PFSK-1 (cell line): ENCODE data around the gene NHSL2.

Experiments
- FOXP2 ChIP-seq: optimal IDR thresholded peaks from 2 replicates; pipeline ENCODE3; 2011; ENCODE audit warnings: borderline replicate concordance, control low read depth, inconsistent platforms; ENCODE audit not compliant: insufficient read depth; ENCODE audit errors: extremely low read length, extremely low read depth
- POLR2AphosphoS5 ChIP-seq: IDR thresholded peaks from 2 replicates; pipeline ENCODE4 v1.6.1; 2012; ENCODE audit warnings: low read depth, mild to moderate bottlenecking, control low read depth, low read length, moderate library complexity
- REST ChIP-seq, 2 experiments: IDR thresholded peaks; 2 replicates each; pipeline versions ENCODE4 v1.6.1 to v1.8.0; 2011 to 2012; ENCODE audit warnings: low read depth in 2 of 2, low read length in 2 of 2, control low read depth in 1 of 2, inconsistent platforms in 1 of 2, mild to moderate bottlenecking in 1 of 2, moderate library complexity in 1 of 2; ENCODE audit not compliant: insufficient read depth in 1 of 2
- SIN3A ChIP-seq: IDR thresholded peaks from 2 replicates; pipeline ENCODE4 v1.6.1; 2012; ENCODE audit warnings: mild to moderate bottlenecking, low read length, moderate library complexity, borderline replicate concordance; ENCODE audit not compliant: insufficient read depth
- TAF1 ChIP-seq: IDR thresholded peaks from 2 replicates; pipeline ENCODE4 v1.6.1; 2012; ENCODE audit warnings: low read length, control low read depth, borderline replicate concordance; ENCODE audit not compliant: insufficient read depth

Gene NHSL2

GRCh38 chrX:72122621-72123337 lies 212.1 kb downstream of the NHSL2 start:
- no peak for TF ChIP-seq REST (IDR thresholded peaks at IDR 0.05; ENCODE audit: insufficient read depth in 1 of 2, low read depth in 2 of 2, low read length in 2 of 2)
- no peak for TF ChIP-seq SIN3A
- TF ChIP-seq POLR2AphosphoS5, result no peak
- TF ChIP-seq TAF1, result no peak
- TF ChIP-seq FOXP2, result no peak

DNA sequence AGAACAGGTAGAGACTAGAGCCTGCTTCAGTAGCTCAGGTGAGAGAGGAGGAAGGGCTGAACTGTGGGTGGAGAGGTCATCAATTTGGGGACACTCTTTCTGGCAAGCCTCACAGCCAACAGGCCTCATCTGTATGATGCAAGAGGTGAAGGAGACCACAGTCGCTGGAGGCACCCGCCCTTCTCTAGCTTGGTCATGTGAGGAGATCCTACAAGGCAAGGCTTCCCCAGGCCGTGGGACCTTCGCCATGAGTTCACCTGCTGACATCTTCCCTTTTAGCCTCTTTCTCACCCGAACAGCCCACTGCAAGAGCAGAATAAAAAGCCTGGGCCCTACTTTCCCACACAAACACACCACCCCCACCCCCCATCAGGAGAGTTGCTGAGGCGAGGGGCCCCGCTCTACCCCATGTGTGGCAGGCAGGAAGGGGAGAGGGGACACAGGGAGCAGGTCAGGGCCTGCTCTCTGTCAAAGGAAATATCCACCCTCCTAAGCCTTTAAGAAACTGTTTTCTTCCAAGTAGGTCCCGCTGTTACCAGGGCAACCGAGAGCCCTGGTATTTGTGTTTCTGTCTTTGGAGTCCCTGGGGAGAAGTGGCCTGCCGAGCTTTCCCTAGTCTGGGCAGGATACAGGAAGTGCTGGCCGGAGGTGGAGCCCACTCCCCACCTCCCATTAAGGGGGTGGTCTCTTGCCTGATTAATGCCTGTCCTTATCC lies 213.0 kb downstream of the NHSL2 start:
- no peak for TF ChIP-seq REST (IDR thresholded peaks at IDR 0.05; ENCODE audit: insufficient read depth in 1 of 2, low read depth in 2 of 2, low read length in 2 of 2)
- no peak for TF ChIP-seq SIN3A
- no peak for TF ChIP-seq POLR2AphosphoS5
- TF ChIP-seq FOXP2, result no peak
- no peak for TF ChIP-seq TAF1

- TF ChIP-seq POLR2AphosphoS5, result no peak
- TF ChIP-seq SIN3A, result no peak
- no peak for TF ChIP-seq FOXP2
- no peak for TF ChIP-seq REST (IDR thresholded peaks at IDR 0.05; ENCODE audit: insufficient read depth in 1 of 2, low read depth in 2 of 2, low read length in 2 of 2)
- TF ChIP-seq TAF1, result no peak
These were observed 214.0 kb downstream of the NHSL2 start for GRCh38 chrX:72124540-72125201.

GRCh38 chrX:72125331-72126047 lies 214.8 kb downstream of the NHSL2 start:
- no peak for TF ChIP-seq FOXP2
- no peak for TF ChIP-seq SIN3A
- no peak for TF ChIP-seq TAF1
- TF ChIP-seq REST (IDR thresholded peaks at IDR 0.05; ENCODE audit: insufficient read depth in 1 of 2, low read depth in 2 of 2, low read length in 2 of 2), result no peak
- no peak for TF ChIP-seq POLR2AphosphoS5
